OCI-LY1 (cell line): Measurements from ENCODE around the gene FRS2.

Source experiments
- CTCF ChIP-seq: fragments of 200-600 bp; sonication (generic), shearing (Covaris generic); IDR thresholded peaks from 2 replicates; pipeline ENCODE4 v1.5.1; 2017; ENCODE audit warnings: mild to moderate bottlenecking, antibody characterized with exemption, low read length, moderate library complexity, mixed read lengths
- EZH2 ChIP-seq: fragments of 200-600 bp; sonication (generic), shearing (Covaris generic); IDR thresholded peaks from 2 replicates; pipeline ENCODE4 v1.8.0; 2017; ENCODE audit warnings: borderline replicate concordance, mixed run types, mild to moderate bottlenecking, antibody characterized with exemption, low read length, moderate library complexity, mixed read lengths

DNA sequence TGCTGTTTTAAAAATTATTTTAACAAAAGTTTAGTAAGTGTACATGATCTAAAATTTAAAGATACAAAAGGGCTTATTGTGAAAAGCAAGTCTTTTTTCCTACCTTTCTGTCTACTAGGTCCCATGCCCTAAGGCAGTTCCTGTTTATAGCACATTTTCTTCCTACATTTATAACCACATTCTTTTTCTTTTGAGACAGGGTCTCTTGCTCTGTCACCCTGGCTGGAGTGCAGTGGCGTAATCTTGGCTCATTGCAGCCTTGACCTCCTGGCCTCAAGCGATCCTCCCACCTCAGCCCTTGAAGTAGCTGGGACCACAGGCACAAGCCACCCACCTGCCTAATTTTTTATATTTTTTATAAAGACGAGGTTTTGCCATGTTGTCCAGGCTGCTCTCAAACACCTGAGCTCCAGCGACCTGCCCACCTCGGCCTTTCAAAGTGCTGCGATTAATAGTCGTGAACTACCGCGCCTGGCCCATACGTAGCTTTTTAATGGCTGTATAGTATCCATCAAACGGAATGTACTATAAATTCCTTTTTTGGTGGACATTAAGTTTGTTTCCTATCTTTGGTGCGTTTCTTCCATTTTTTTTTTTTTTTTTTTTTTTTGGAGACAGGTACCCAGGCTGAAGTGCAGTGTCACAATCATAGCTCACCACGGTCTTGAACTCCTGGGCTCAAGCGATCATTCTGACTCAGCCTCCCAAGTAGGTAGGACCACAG lies 20.9 kb downstream of the FRS2 start:
- no peak for TF ChIP-seq EZH2
- TF ChIP-seq CTCF = no peak
